HUDEP-2 (cell line): ENCODE results near the gene RCAN2.
A peak's percentile ranks its signal among the peaks of the same experiment; 100 is the strongest.

Source experiments
- DNase-seq, 76 experiments: peaks; one replicate each; lab custom pipeline; 2025; ENCODE audit not compliant: unreplicated experiment in 76 of 76; lab: John Stamatoyannopoulos, UW

Gene RCAN2

DNA sequence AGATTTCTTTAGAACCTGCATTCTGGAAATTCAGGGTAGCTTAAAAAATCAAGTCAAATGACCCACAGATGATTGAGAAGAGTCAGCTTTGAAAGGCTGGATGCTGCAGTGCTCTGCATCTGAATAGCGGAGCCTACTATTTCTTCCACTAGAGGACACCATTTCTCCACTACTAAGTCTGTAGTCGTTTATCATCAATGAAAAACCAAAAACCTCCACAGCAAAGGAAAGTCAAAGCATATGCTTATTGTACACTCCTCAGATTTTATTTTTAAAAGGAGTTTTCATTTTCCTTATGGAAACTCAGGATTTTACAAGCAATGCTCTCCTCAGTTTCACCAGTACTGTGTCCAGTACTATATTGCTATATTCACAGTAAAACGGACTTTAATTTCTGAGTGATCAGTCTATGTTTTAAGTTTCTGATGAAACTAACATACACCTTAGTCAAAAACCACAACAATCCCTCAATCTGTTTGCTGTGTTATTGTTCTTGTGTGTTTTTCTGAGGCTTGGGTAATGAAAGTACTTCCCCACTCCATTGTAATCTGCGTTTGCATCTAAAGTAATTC, 269.9 kb downstream of the RCAN2 start:
- DNase-seq: peak in 22 of 76 experiments; percentile 4 to 64 (median 24)

DNA sequence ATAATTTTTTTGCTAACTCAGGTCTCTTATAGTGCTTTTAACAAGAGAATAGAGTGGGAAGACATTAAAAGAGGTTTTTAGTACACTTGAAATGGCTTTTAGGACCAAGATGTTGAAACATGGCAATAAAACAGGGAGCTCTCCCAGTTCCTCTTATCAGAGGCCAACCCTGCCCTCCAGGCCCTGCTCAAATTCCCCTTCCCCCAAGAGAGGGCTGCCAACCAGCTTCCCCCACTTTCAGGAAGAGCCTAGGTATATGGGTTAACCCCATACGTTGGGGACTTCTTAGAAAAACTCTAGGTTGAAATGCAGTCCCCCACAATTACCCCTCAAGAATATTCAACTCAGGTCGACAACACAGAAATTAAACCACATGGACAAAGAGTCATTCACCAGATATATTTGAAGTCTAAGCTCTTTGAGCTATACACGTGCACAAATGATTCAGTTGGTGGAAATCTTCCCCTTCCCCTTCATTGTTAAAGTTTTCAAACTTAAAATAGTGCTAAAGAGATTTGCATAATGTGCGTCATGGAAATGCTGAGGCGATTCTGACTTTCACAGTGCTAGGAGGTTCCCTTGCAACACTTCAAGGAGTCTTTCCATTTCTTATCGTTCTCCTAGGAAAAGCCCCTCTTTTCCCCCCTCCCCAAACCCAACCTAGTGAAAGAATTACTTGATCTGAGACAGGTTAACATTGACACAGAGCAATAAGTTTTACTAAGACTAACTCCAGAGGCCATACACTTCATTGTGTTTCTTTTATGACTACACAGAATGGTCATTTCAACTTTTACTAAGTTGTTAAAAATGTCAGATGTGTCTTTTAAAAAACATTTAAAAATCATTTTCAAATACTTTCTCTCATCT, 270.7 kb downstream of the RCAN2 start:
- no peak for DNase-seq

DNA sequence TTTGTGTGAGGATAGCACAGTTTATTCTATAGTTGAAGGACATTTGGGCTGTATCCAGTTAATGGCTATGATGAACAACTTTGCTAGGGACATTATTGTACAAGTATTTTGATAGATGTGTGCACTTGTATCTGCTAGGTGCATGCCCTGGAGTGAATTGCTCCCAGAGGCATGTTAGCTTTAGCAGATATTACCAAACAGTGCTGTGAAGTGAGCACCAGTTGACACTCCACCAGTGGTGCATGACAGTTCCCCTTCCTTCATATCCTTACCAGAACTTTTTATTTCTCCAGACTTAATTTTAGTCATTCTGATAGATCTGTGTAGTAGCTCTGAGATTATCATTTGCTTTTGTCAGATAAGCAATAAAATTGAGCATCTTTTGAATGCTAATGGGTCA, 271.6 kb downstream of the RCAN2 start:
- no peak for DNase-seq

DNA sequence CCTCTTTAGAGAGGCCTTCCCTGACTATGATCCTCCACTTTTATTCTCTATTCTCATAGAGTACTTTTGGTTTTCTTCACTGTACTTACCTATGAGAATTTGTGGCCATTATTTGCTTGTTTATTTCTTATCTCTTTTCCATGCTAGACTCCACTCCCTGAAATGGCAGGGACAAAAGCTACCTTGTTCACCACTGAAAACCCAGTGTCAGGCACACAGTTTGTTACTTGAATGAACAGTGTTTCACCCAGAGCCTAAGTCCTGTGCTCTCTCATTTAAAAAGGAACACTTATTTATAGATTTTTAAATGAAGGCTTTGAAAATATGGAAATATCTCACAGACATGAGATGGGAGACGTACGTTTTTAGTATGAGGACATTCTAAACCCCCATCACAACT, 272.8 kb downstream of the RCAN2 start:
- DNase-seq: peak in 1 of 76 experiments; percentile 26

DNA sequence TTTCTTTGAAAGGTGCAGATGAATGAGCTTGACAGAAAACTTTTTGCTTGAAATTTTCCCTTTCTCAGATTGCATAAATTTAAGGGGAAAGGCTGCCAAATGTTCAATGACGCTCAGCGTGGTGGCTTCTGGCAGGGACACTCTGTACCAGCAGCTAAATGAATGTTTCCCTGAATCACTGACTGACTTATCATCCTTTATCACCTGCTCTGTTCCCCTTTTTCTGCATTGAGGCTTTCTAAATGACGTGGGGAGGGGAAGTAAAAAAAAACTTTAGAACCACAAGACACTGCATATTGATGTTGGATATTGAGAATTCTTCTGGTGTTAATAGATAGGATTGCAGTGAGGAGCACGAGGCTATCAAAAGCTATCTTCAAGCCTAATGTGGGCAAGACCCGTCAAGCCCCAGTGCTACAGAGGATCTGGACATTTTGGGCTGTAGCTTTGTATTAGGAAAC, 273.5 kb downstream of the RCAN2 start:
- peak in 49 of 76 experiments; percentile 2 to 88 (median 44) for DNase-seq

DNA sequence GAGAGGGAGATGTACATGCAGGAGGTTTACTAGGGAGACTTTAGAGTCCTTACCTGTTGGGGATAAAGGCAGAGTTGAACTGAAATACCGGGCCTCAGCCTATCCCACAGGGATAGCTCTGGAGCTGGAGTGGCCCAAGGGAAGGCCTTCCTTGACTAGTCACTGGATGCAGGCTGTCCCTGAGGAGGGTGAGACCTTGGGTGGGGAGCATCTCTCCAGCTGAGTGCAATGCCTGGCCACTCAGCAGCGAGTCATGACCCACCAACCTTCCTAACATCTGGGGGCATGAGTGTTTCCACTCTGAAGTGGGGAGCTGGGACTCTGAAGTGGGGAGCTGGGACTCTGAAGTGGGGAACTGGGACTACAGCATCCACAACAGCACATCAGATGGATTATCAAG, 274.4 kb downstream of the RCAN2 start:
- DNase-seq: no peak

DNA sequence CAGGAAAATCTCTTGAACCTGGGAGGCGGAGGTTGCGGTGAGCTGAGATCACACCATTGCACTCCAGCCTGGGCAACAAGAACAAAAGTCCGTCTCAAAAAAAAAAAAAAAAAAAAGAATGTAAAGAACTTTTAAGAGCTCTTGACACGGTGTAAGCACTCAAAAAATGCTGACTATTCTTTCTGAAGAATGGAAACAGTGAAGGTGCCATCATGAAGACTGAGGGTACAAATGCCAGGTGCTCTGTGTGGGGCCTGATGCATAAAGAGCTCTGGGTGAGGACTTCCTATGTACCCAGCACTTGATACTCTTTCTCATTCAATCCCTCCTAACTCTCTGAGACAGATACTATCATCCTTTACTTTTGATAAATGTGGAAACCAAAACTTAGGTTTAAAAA, 275.5 kb downstream of the RCAN2 start:
- DNase-seq: no peak

DNA sequence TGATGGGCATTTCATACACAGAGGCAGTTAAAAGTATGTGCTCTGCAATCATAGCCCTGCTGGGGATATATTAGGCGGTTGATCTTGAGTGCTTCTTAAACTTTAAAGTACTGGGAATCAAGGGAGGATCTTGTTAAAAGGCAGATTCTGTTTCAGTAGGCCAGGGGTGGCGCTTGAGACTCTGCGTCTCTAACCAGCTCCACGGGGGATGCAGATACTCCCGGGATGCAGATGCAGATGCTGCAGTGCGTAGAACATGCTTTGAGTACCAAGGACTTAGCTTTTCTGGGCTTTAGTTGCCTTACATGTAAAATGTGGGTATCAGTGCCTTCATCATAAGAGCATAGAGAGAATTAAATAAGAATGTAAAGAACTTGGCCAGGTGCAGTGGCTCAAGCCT, 276.0 kb downstream of the RCAN2 start:
- no peak for DNase-seq

DNA sequence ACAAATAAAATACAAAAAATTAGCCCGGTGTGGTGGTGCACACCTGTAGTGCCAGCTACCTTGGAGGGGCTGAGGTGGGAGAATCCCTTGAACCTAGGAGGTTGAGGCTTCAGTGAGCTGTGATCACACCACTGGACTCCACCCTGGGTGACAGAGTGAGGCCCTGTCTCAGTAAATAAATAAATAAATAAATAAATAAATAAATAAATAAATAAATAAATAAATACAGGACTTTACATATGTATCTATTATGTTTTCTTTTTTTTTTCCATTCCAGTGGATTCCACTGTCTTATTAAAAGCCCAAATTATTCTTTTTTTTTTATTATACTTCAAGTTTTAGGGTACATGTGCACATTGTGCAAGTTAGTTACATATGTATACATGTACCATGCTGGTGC, 279.3 kb downstream of the RCAN2 start:
- DNase-seq: no peak

DNA sequence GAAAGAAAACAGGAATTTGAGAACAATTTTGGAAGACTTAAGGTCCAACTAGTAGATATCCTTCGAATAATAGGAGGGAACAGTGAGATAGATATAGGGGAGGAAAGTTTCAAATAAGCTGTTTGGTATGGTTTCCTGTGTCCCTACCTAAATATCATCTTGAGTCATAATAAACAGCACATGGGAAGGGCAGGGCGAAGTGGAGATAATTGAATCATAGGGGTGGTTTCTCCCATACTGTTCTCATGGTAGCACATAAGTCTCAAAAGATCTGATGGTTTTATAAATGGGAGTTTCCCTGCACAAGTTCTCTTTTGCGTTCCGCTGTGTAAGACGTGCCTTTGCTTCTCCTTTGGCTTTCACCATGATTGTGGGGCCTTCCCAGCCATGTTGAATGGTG, 281.0 kb downstream of the RCAN2 start:
- no peak for DNase-seq

DNA sequence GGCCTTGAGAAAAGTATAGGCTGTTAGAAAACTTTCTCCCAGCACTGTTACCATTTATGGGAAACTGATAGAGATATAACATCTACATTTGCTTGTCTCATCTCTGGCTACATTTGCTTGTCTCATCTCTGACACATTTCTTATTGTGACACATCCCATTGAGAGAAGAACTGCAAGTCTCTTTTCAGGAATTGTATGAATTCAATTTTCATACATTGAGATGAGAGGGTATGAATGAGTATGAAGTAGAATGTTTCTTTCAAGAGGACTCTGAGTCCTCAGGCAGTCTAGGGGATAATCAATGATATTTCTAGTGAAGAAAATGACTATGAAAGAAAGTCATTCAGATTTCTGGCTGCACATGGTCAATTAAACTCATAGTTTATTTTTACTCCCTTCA, 282.9 kb downstream of the RCAN2 start:
- no peak for DNase-seq

DNA sequence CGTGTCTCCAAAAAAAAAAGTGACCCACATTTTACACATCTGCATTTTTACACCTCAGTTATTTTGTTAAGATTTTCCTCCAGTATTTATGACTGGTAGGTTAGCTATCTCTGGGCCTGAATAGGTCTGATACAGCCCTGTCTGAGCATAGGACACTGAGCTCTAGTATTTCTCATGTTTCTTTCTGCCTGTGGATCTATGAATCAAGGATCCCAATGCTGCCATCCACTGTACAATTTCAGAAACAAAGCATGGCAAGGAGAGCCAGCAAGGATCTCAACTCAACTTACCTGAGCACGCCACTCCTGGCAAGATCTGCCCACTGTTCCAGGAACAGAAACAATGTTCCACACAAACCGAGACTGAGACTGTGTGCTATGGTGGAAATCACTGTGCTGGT, 284.1 kb downstream of the RCAN2 start:
- DNase-seq: no peak

DNA sequence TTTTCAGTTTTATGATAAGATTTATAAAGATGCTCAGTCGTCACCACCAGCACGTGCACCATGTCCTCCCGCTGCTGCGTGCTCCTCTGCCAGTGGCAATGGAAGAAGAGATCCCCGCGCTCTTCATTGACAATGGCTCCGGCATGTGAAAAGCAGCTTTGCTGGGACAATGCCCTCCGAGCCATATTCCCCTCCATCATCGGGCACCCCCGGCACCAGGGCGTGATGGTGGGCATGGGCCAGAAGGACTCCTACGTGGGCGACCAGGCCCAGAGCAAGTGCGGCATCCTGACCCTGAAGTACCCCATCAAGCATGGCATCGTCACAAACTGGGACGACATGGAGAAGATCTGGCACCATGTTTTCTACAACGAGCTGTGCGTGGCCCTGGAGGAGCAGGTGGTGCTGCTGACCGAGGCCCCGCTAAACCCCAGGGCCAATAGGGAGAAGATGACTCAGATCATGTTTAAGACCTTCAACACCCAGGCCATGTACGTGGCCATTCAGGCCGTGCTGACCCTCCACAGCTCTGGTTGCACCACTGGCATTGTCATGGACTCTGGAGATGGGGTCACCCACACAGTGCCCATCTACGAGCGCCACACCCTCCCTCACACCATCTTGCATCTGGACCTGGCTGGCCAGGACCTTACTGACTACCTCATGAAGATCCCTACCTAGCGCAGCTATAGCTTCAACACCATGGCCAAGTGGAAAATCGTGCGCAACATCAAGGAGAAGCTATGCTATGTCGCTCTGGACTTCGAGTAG, 286.2 kb downstream of the RCAN2 start:
- DNase-seq: no peak

DNA sequence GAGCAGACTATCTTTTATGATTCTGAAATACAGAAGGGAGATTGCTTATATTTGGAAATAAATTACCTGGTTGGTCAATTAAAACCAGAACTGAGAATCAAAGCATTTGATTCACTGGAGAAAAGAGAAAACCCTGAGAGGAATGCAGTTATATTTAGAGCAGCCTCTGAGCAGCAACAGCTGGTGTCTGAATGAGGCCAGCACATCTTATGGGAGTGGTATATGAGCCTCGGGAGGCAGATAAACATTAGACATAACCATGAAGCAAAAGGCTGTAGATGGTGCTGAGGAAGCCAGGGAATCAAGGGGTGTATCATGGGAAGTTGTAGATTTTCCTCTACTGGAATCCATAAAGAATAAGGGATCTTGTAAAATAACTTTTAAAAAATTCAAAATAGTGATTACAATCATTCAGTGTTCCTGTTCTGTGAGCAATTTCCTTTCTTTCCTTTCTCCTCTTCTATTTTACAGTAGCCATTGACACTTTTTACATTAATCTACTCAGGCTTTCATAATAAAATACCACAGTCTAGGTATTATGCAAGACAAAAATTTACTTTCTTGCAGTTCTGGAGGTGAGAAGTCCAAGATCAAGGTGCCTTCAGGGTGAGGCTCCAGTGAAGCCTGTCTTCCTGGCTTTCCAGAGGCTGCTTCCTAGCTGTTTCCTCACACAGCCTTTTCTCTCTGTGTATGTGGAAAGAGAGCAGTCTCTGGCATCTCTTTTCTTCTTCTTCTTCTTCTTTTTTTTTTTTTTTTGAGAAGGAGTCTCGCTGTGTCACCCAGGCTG, 287.7 kb downstream of the RCAN2 start:
- no peak for DNase-seq

DNA sequence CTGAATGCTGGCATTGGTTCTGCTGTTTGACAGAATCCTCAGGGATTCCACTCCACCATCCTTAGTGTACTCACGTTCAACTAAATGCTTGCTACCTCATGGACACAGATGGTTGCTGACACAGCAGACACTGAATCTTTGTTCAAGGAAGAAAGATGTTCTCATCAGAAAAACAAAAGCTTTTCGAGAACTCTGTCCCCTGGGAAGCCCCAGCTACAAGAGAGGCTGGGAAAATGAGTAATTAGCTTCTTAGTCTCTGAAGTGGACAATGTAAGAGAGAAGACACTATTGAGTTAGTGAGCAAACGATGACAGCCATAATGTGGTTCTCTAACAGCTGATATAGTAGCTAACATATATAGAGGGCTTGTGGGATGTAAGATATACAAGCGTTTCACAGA, 289.5 kb downstream of the RCAN2 start:
- DNase-seq: no peak

DNA sequence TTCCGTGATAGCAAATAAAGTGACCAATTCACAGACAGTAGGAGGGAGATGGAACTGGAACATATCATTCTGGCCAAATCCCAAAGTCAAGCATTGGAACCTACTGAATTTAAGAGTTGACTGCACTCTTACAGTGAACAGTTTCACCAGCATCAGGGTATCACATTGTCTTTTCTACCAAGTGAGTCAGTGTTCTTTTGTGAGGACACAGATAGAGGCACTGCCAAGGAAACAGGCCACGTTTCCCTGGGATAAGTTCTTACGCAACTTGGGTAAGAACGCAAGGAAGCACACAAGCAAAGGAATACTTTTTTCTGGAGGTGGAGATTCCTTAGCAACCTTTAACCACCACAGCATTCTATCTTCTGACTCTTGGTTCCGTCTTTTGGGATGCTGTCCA, 291.9 kb downstream of the RCAN2 start:
- DNase-seq: no peak

DNA sequence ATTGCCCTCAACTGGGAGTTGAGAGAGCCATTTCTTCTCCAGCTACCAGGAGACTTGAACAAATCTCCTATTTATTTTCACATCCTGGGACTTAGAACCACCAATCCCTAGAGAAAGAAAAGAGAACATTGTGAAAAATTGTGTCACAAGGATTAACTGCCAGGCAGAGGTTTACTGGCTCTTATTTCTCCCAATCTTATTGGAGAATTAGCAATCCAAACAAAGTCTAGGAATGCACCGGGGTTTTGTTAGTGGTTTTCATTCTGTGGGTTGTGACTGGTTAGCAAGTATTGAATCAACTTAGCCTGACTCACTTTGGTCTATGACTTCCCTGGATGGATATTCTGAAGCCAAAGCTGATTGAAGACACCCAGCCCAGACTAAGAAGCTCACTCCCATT, 299.3 kb downstream of the RCAN2 start:
- DNase-seq: no peak

DNA sequence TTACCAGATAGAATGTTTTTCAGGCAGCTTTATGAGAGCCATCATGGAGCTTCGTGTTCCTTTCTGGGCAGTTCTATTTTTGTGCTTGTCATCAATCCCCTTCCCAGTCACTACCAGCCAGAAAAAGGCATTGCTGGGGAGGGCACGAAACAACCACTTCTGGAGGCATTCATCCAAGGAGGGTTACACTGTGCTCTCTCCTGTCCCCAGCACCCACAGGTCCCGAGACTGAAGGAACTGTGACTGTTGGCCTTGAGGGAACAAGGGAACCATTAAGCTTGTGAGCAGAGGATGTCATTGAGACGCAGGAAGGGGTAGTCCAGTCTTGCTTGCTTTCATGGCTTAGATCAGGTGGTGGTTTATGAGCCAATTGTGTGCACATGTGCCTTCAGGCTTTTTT, 300.4 kb downstream of the RCAN2 start:
- no peak for DNase-seq

DNA sequence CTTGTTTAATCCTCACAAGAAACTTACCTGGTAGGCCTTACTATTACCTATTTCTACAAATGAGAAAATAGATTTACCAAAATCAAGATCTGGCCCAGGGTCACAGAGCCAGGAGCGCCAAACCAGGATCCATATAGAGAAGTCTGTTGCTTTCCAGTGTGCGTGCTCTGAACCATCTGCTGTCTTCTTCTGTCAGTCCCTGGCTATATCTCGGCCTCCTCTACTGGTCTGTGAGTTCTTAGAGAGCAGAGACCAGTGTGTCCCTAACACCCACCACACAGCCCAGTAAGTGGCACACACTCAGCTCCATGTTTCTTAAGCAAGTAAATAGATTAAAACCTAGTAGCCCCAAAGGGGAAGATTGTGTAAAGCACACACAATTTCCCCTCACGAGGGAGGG, 301.5 kb downstream of the RCAN2 start:
- no peak for DNase-seq

DNA sequence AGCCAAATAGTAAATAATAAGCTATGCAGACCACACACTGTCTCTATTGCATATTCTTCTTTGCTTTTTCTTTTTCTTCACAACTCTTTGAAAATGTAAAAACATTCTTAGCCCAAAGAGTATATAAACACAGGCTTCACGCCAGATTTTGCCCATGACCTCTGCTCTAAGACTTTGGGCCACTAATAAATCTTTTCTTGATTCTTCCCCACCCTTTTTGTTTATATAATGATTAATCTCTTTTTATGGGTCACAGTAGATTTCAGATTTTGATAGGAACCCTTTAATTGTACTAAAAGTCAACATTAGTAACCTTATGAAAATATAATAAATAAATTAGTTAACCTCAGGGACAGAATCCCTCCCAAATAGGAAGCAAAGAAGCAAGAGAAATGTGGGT, 304.7 kb downstream of the RCAN2 start:
- no peak for DNase-seq

DNA sequence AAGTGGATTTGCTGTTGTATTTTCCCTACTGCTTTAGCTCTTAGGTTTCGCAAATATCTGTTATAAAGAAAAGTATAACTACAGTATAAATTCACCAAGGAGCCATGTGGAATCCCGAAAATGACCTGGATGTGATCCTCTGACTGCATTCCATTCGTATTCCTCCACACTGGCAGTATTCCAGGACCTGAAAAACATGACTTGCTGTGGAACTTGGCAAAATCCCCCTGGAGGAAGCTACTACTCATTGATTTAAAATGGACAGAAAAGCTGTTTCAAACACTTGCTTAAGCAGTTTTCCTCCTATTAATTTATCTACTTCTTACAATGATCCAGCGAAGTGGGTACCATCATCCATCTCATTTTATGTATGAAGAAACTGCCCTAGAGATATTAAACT, 307.1 kb downstream of the RCAN2 start:
- DNase-seq: no peak
